ENCODE data around the gene APOBEC3H.
A peak's percentile ranks its signal among the peaks of the same experiment; 100 is the strongest.
"Not testable (repeated sequence)": the region's sequence is repeated elsewhere in the genome, so short reads cannot be mapped to it uniquely, and the experiment has no call there.

Gene APOBEC3H

GRCh38 chr22:39097098-39098020, at the start of gene APOBEC3H:
Gene APOBEC3H, plus strand, starts transcription at chr22:39097244. Its CDS starts 3,035 bp downstream, at chr22:39100279.
- no peak for DNase-seq

- not testable (repeated sequence) for DNase-seq
Observed at GRCh38 chr22:39049486-39049885, 47.6 kb upstream of the APOBEC3H start.

GRCh38 chr22:39051844-39052495, 45.1 kb upstream of the APOBEC3H start:
- DNase-seq = not testable (repeated sequence)

- no peak for DNase-seq
Observed at GRCh38 chr22:39055658-39056057, 41.4 kb upstream of the APOBEC3H start.

- not testable (repeated sequence) for DNase-seq
Observed at GRCh38 chr22:39061290-39061689, 35.8 kb upstream of the APOBEC3H start.

GRCh38 chr22:39061951-39062350, 35.1 kb upstream of the APOBEC3H start:
- not testable (repeated sequence) for DNase-seq

- not testable (repeated sequence) for DNase-seq
Observed at GRCh38 chr22:39063904-39064303, 33.1 kb upstream of the APOBEC3H start.

- DNase-seq = not testable (repeated sequence)
Observed at GRCh38 chr22:39066442-39067276, 30.4 kb upstream of the APOBEC3H start.

- DNase-seq = no peak
Observed at GRCh38 chr22:39068033-39068785, 28.8 kb upstream of the APOBEC3H start.

- no peak for DNase-seq
Observed at GRCh38 chr22:39070186-39070585, 26.9 kb upstream of the APOBEC3H start.

GRCh38 chr22:39072581-39072981, 24.5 kb upstream of the APOBEC3H start:
- not testable (repeated sequence) for DNase-seq

GRCh38 chr22:39073981-39074380, 23.1 kb upstream of the APOBEC3H start:
- no peak for DNase-seq

- DNase-seq = not testable (repeated sequence)
Observed at GRCh38 chr22:39076155-39077025, 20.7 kb upstream of the APOBEC3H start.

- DNase-seq = peak; percentile 28
Observed at GRCh38 chr22:39077026-39077840, 19.8 kb upstream of the APOBEC3H start, which contains the start of gene APOBEC3G. Gene APOBEC3G, plus strand, starts transcription at chr22:39077275. Its CDS starts 87 bp downstream, at chr22:39077362.

- not testable (repeated sequence) for DNase-seq
Observed at GRCh38 chr22:39077912-39078311, 19.1 kb upstream of the APOBEC3H start.

- DNase-seq = no peak
Observed at GRCh38 chr22:39078329-39078728, 18.7 kb upstream of the APOBEC3H start.

- not testable (repeated sequence) for DNase-seq
Observed at GRCh38 chr22:39079054-39079637, 17.9 kb upstream of the APOBEC3H start.

GRCh38 chr22:39080052-39080762, 16.8 kb upstream of the APOBEC3H start:
- DNase-seq = no peak

GRCh38 chr22:39081016-39081415, 16.0 kb upstream of the APOBEC3H start:
- DNase-seq = no peak
